Germinal center (tissue), 1 donor: ENCODE data around the gene LIPH.
"Not testable (repeated sequence)": the region's sequence is repeated elsewhere in the genome, so short reads cannot be mapped to it uniquely, and the experiment has no call there.

ENCODE experiments used
- DNase-seq: peaks from one replicate; pipeline ENCODE4 v3.0.0; 2012; ENCODE audit warnings: mixed read lengths, low spot score

LIPH gene

DNA sequence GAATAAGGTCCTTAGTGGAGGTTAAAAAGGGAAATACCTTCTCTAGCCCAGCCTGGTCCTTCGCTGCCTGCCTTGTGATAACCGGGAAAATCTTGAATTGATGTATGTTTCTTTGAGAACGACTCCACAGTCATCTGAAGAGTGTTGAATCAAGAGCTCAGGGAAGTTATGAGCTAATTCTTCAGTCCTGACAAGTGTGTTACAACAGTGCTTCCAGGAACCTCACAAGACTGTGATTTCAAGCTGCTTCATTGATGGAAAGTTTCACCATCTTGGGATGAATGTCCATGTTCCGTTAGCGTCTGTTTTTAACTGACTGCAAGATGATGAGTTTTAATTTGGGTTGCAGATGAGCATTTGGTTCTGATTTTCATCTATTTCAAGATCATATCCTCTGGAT is 66.0 kb downstream of the LIPH start:
- DNase-seq = no peak

DNA sequence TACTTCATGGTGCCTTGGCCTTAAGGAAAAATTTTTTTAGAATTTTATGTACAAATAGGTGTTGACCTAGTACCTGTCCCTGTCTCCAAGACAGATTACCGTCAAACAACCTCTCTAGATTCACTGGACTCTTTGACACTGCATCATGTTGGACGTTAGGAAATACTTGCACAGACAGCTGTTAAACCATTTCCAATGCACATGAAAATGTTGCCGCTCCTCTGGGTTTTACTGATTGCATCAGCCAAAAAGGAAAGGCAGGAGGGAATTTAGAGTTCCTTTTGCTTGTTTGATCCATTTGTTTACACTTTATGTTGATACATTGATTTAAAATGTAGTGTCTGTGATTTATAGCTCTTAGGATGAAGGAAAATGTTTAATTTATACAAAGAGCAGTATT is 68.1 kb downstream of the LIPH start:
- no peak for DNase-seq

DNA sequence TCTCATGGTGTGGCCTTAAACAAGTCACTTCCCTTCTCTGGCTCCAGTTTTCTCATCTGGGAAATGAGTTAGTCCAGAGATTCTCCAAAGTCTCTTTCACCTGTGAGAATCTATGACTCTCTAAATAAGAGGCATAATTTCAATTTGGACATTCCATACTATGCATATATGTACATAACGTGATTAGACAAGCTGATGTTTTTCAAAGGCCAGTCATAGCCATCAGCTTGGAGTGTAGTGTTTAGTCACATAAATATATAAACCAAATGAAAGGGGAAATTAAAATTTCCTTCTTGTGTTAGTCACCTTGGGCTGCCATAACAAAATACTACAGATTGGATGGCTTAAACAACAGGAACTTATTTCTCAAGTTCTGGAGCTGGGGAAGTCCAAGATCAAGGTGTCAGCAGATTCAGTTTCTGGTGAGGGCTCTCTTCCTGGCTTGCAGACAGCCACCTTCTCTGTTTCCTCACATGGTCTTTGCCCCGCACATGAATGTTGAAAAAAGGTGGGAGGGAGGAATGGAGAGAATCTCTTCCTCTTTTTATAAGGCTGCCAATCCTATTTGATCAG is 72.9 kb downstream of the LIPH start:
- DNase-seq = no peak

GRCh38 chr3:185477316-185477715 is 75.1 kb downstream of the LIPH start:
- no peak for DNase-seq

GRCh38 chr3:185474922-185475321 is 77.5 kb downstream of the LIPH start:
- DNase-seq = not testable (repeated sequence)

GRCh38 chr3:185473290-185473815 is 79.0 kb downstream of the LIPH start:
- no peak for DNase-seq

GRCh38 chr3:185470323-185470722 is 82.1 kb downstream of the LIPH start:
- DNase-seq = no peak

GRCh38 chr3:185469542-185469941 is 82.8 kb downstream of the LIPH start:
- no peak for DNase-seq

DNA sequence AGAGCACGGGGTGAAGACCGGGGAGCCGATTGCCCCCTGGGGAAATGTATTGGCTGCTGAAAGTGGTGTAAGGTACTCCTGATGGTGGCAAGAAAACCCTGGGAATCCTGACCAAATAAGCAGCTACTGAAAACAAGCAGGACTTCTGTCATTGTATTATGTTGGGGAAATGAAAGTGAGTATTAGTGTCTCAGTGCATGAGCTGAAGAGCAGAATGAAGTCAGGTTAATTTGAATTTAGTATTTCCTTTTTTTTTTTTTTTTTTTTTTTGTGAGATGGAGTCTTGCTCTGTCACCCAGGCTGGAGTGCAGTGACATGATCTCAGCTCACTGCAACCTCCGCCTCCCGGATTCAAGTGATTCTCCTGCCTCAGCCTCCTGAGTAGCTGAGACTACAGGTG is 86.3 kb downstream of the LIPH start:
- DNase-seq = peak; percentile 4

- DNase-seq = no peak
Observed at GRCh38 chr3:185465471-185465870, 86.9 kb downstream of the LIPH start.

DNA sequence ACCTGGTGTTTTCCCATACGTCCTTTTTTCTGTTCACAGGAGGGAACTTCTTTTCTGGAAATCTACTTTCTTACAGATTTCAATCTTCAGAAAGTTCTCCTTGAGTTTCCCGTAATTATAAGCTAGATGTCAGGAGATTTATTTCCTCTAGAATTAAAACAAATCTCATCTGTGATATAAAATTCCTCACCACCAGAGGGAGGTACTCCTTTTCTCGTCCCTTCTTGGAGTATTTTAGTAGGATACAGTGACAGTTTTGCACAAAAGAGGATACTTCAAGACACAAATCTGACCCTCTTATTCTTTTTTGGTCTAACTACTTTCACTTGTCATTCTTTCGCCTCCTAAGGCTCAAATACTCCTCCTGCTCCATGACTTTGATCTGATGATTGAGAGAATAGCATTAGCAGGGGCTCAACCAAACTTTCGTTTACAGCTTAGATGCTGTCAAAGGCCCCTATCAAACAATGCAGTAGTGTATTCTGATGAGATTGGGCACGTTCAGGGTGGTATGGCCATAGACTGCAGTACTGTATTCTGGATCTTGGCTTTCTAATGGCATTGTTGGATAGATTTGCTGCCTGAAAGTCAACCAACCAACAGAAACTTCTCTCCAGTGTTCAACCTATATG is 91.6 kb downstream of the LIPH start:
- DNase-seq = peak; percentile 8

DNA sequence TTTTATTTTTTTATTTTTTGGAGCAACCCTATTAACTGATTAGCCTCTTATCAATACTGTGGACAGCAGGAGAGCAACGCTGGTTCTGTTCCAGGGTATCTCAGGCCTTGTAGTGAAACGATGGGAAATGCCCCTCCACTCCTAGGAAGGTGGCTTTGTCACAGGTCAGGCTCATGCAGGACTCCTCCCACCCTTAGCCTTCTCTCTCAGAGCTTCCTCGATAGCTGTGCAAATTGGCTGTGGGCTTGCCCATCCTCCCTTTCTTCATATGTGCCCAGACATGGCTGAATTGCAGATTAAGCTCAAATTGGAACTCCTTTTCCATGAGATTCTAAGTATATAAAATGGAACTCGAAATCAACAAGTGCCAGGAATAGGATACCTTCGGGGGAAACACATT is 92.1 kb downstream of the LIPH start:
- DNase-seq = no peak

GRCh38 chr3:185457376-185457775 is 95.0 kb downstream of the LIPH start:
- no peak for DNase-seq
